Left ventricle myocardium inferior (tissue), 1 donor: ENCODE data around the gene CD96. TPM values are rescaled to one million over a fixed set of nuclear protein-coding genes. Genes with fewer than 3 reads are reported as not detected.

ENCODE experiments used
- DNase-seq: peaks from one replicate; pipeline ENCODE4 v3.0.0-alpha.2; 2020
- H3K27ac ChIP-seq: fragments of 200-600 bp; replicated peaks from 2 replicates; pipeline ENCODE4 v1.8.0; 2021
- H3K27me3 ChIP-seq: fragments of 200-600 bp; 2 replicates; pipeline ENCODE4 v1.8.0; 2021; ENCODE audit warnings: low read depth
- H3K36me3 ChIP-seq: fragments of 200-600 bp; 2 replicates; pipeline ENCODE4 v1.8.0; 2021
- H3K4me1 ChIP-seq: fragments of 200-600 bp; 2 replicates; pipeline ENCODE4 v1.8.0; 2021
- H3K4me3 ChIP-seq: fragments of 200-600 bp; 2 replicates; pipeline ENCODE4 v1.8.0; 2021; ENCODE audit warnings: mild to moderate bottlenecking, moderate library complexity
- H3K9me3 ChIP-seq: fragments of 200-600 bp; replicated peaks from 2 replicates; pipeline ENCODE4 v1.8.0; 2021
- intact Hi-C: fragments of 100-400 bp; cut with micrococcal nuclease; formaldehyde crosslinking; loops from one replicate; pipeline ENCODE4 v1.11.0; 2022
- total RNA-seq: library from RNA; stranded (reverse); fragmentation: NEBNext Ultra II Directional; extraction: Animal tissue kit (Norgen Biotek cat#: 25700); gene quantifications from one replicate; pipeline ENCODE4 v1.2.1, GENCODE V29; 2021
- TF ChIP-seq, protein P1 (sequence below): fragments of 200-600 bp; IDR thresholded peaks from 2 replicates; pipeline ENCODE4 v1.8.0; 2021; ENCODE audit warnings: antibody characterized with exemption, mild to moderate bottlenecking, borderline replicate concordance
- donor health status: DM: no; HTN: yes; CAD: no; lungs with severe emphysema.

CD96 gene
- total RNA-seq, 1 donor from 2014 or later: 0.33 TPM

DNA sequence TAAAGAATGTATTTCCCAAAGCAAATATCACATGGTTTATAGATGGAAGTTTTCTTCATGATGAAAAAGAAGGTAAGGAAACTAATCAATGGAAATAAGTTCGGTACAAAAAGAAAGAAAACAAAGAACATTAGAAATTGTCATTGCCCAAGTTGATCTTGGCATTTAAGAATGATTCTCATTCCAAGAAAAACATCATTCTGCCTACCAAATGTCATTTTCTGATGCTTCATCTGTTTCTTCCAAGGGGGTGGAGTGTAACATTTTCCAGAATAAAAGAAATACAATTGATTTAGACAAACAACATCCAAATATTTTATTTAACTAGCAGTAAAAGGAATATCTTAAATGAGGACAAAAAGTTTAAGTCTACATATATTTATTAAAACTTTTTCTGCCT is 56.1 kb downstream of the CD96 start:
- no peaks in the 10 kb centered on the region for H3K36me3 ChIP-seq
- peaks cover 39% of the 10 kb centered on the region for H3K27me3 ChIP-seq
- intact Hi-C loops: no loop called here
- DNase-seq: no peak
- H3K27ac ChIP-seq: no peak overlapping the region
- no peak overlapping the region for H3K4me3 ChIP-seq
- H3K9me3 ChIP-seq: no peaks in the 10 kb centered on the region
- TF ChIP-seq, protein P1, sequence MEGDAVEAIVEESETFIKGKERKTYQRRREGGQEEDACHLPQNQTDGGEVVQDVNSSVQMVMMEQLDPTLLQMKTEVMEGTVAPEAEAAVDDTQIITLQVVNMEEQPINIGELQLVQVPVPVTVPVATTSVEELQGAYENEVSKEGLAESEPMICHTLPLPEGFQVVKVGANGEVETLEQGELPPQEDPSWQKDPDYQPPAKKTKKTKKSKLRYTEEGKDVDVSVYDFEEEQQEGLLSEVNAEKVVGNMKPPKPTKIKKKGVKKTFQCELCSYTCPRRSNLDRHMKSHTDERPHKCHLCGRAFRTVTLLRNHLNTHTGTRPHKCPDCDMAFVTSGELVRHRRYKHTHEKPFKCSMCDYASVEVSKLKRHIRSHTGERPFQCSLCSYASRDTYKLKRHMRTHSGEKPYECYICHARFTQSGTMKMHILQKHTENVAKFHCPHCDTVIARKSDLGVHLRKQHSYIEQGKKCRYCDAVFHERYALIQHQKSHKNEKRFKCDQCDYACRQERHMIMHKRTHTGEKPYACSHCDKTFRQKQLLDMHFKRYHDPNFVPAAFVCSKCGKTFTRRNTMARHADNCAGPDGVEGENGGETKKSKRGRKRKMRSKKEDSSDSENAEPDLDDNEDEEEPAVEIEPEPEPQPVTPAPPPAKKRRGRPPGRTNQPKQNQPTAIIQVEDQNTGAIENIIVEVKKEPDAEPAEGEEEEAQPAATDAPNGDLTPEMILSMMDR: no peak
- no peaks in the 10 kb centered on the region for H3K4me1 ChIP-seq

DNA sequence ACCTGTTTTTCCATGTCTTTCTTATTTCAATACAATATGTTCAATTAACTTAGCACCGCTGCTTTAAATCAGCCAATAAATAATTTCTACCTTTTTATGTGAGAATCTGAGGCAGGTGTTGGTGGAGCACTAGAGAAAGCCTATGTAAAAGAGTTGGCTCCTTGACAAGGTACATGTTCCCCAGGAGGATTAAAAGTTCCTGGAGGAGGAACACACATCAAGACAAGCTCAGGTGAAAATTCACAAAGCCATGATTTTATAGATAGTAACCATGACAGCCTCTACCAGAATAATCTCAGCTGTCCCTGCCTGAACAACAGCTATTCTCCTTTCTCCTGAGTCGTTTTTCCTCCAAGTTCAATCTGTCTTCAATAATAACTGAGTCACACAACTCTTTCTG is 56.6 kb downstream of the CD96 start:
- no peak overlapping the region for H3K27ac ChIP-seq
- H3K9me3 ChIP-seq: no peaks in the 10 kb centered on the region
- no peaks in the 10 kb centered on the region for H3K4me1 ChIP-seq
- intact Hi-C loops: no loop called here
- no peaks in the 10 kb centered on the region for H3K36me3 ChIP-seq
- DNase-seq: no peak
- peaks cover 39% of the 10 kb centered on the region for H3K27me3 ChIP-seq
- TF ChIP-seq, protein P1: no peak
- H3K4me3 ChIP-seq: no peak overlapping the region

DNA sequence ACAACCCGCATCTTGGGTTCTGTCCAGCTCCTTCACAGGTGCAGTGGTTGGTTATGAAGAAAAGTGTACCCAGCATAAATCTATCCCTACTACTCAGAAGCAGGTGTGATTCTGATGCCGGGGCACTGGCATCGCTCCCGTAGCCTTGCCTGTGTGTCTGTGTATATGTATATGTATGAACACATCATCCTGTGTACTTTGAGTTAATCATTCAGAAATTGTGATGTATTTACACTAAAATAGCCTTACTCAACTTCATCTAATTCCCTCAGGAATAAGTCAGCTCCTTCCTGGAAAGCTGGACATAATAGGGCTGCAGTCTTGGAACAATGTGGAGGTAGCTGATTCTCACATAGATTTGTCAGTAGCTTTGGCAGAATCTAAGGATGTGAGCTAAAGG is 59.8 kb downstream of the CD96 start:
- Histone ChIP-seq H3K36me3 (no peaks in the 10 kb centered on the region), H3K4me3 (no peak overlapping the region), H3K27me3 (peaks cover 34% of the 10 kb centered on the region), H3K4me1 (no peaks in the 10 kb centered on the region), H3K27ac (no peak overlapping the region), H3K9me3 (no peaks in the 10 kb centered on the region)
- DNase-seq: no peak
- TF ChIP-seq, protein P1: no peak
- intact Hi-C loops: no loop called here

DNA sequence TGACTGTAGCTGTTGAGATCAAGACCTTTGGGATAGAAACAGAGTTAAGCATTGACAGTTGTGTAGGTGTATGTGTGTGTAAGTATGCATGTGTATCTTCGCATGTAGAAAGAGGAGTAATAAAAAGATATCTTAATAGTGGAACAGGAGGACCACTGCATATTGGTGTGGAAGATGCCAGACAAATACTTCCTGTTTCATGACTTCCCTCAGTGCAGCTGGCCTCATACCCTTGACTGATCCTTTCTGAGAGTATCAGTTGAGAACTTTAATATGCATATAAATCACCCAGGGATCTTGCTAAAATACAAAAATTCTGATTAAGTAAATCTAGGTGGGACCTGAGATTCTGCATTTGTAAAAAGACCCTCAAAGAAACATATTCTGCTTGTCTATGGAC is 61.7 kb downstream of the CD96 start:
- Histone ChIP-seq H3K36me3 (no peaks in the 10 kb centered on the region), H3K27ac (no peak overlapping the region), H3K4me1 (no peaks in the 10 kb centered on the region), H3K4me3 (no peak overlapping the region), H3K9me3 (no peaks in the 10 kb centered on the region), H3K27me3 (peaks cover 32% of the 10 kb centered on the region)
- DNase-seq: no peak
- TF ChIP-seq, protein P1: no peak
- intact Hi-C loops: no loop called here

DNA sequence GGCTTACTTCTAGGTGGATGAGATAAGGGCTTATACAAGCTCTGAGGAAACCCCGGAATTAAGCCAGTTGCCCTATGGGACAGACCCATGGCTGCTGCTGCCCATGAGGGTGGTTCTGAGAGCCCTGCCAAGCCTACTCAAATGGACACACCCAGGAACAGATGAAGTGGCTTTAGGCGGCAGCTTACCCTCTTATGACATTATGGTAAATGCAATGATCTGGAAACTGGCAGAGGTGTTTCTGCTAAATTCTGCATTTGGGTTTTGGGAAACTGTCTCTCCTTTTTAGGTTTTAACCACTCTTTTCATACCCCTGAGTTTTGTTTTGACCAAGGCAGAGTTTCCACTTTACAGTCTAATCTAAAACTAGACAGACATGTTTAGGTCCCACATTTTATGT is 62.1 kb downstream of the CD96 start:
- no peak overlapping the region for H3K27ac ChIP-seq
- no peaks in the 10 kb centered on the region for H3K36me3 ChIP-seq
- H3K4me3 ChIP-seq: no peak overlapping the region
- no peaks in the 10 kb centered on the region for H3K4me1 ChIP-seq
- H3K27me3 ChIP-seq: peaks cover 28% of the 10 kb centered on the region
- TF ChIP-seq, protein P1: no peak
- H3K9me3 ChIP-seq: no peaks in the 10 kb centered on the region
- DNase-seq: no peak
- intact Hi-C loops: no loop called here

DNA sequence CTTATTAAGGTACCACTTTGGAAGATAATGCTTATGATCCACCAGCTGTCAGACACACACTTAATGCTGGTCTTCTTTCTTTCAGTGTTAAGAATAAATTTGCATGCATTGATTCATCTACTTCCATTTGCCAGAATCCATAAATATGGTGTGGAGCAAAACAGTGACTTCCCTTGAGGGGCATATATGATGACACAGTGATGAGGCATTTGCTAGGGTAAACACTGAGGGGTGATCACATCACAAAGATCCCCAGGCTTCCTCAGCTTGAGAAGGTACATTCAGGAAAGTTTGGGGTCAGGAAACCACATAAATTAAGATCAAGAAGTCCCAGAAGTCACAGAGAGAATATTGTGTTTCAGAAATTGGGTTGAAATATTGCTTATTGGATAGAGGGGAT is 63.0 kb downstream of the CD96 start:
- TF ChIP-seq, protein P1: no peak
- intact Hi-C loops: no loop called here
- peaks cover 23% of the 10 kb centered on the region for H3K27me3 ChIP-seq

More for the DNA sequence above, 63.0 kb downstream of the CD96 start:
- H3K9me3 ChIP-seq: no peaks in the 10 kb centered on the region
- no peak overlapping the region for H3K27ac ChIP-seq
- no peak for DNase-seq
- H3K4me1 ChIP-seq: no peaks in the 10 kb centered on the region
- H3K36me3 ChIP-seq: no peaks in the 10 kb centered on the region
- no peak overlapping the region for H3K4me3 ChIP-seq
